ENCODE results near the gene LILRA5. TPM values are rescaled to one million over a fixed set of nuclear protein-coding genes. Genes with fewer than 3 reads are reported as not detected.

Gene LILRA5
- total and polyA plus RNA-seq, 2 of the 4 experiments (the other 2 are of a cell fraction) = not detected

- CTCF ChIA-PET = no interaction called here
- Histone ChIP-seq H4K8ac (ENCODE audit: low read depth in 2 of 2, low read length in 2 of 2) (no peak overlapping the region), H3K9me3 (ENCODE audit: control insufficient read depth, insufficient read depth, low read length) (peaks cover 14% of the 10 kb centered on the region; the same call in 1 of the 2 replicates), H2AFZ (replicated peaks; ENCODE audit: low read length, poor library complexity) (no peak overlapping the region), H2BK5ac (ENCODE audit: low read depth, low read length, poor library complexity, severe bottlenecking) (no peak overlapping the region), H3K23ac (ENCODE audit: low read depth, low read length) (no peak overlapping the region), H3K4me1 (ENCODE audit: control insufficient read depth, insufficient read depth, low read length) (no peaks in the 10 kb centered on the region), H3K79me1 (ENCODE audit: low read depth in 1 of 2, low read length in 2 of 2) (no peaks in the 10 kb centered on the region), H3K56ac (ENCODE audit: extremely low read depth, insufficient read depth, low read length) (no peak overlapping the region), H3K14ac (replicated peaks; ENCODE audit: low read depth, low read length) (no peak overlapping the region), H4K5ac (ENCODE audit: low read depth, low read length) (no peak overlapping the region), H3K27ac (ENCODE audit: insufficient read depth, low read length) (no peak overlapping the region), H3K9me1 (ENCODE audit: insufficient read depth, low read length) (no peaks in the 10 kb centered on the region), H2AK5ac (ENCODE audit: low read depth, low read length) (no peak overlapping the region), H3K36me3 (ENCODE audit: control insufficient read depth, insufficient read depth, low read length) (no peaks in the 10 kb centered on the region), H4K91ac (ENCODE audit: insufficient read depth, low read depth, low read length) (no peak overlapping the region), H4K20me1 (ENCODE audit: insufficient read depth, low read length) (no peaks in the 10 kb centered on the region), H3K18ac (ENCODE audit: low read depth, low read length) (no peak overlapping the region), H2BK15ac (ENCODE audit: low read depth, low read length) (no peak overlapping the region), H3K9ac (ENCODE audit: low read depth, low read length) (no peak overlapping the region), H3K4ac (ENCODE audit: low read depth, low read length) (no peak overlapping the region), H3K27me3 (ENCODE audit: control insufficient read depth, insufficient read depth, low read length) (no peaks in the 10 kb centered on the region), H3K4me2 (ENCODE audit: low read depth, low read length) (no peak overlapping the region), H2BK20ac (ENCODE audit: low read depth, low read length) (no peak overlapping the region), H2BK120ac (ENCODE audit: low read depth, low read length) (no peak overlapping the region), H2AK9ac (replicated peaks; ENCODE audit: low read depth, low read length, poor library complexity) (no peak overlapping the region), H3K4me3 (ENCODE audit: insufficient read depth, low read depth, low read length) (no peak overlapping the region)
- no CpG with 5 or more reads among the region's 12 CpGs for WGBS, 2 experiments (ENCODE audit: extremely low coverage in 2 of 2, insufficient read length in 1 of 2)
- ATAC-seq (ENCODE audit: low read depth) = no peak
- TF ChIP-seq BHLHE40 (IDR thresholded peaks at IDR 0.05; ENCODE audit: low read depth, low read length) (no peak), FOS (IDR thresholded peaks at IDR 0.05; ENCODE audit: low read depth, low read length) (no peak), SMC3 (IDR thresholded peaks at IDR 0.05; ENCODE audit: low read depth, low read length) (no peak), MAZ (IDR thresholded peaks at IDR 0.05; ENCODE audit: borderline replicate concordance, low read depth, low read length) (no peak), POLR2A (IDR thresholded peaks at IDR 0.05; ENCODE audit: low read depth, low read length) (no peak), RAD21 (IDR thresholded peaks at IDR 0.05; ENCODE audit: low read length) (no peak), NFE2L2 (IDR thresholded peaks at IDR 0.05; ENCODE audit: low read depth, low read length) (no peak), ELK1 (IDR thresholded peaks at IDR 0.05; ENCODE audit: borderline replicate concordance, low read depth, low read length) (no peak), CHD1 (IDR thresholded peaks at IDR 0.05; ENCODE audit: low read depth, low read length) (no peak), RCOR1 (IDR thresholded peaks at IDR 0.05; ENCODE audit: insufficient replicate concordance, low read length) (no peak), MXI1 (IDR thresholded peaks at IDR 0.05; ENCODE audit: borderline replicate concordance, low read depth, low read length) (no peak), RFX5 (IDR thresholded peaks at IDR 0.05; ENCODE audit: low read depth, low read length) (no peak), CEBPB (IDR thresholded peaks at IDR 0.05; ENCODE audit: low read depth, low read length) (no peak), MAFK (IDR thresholded peaks at IDR 0.05; ENCODE audit: low read depth, low read length) (no peak)
- BruUV-seq (replicated peaks) = no TSS peak
- DNase-seq = no peak
- intact Hi-C loops (cut with micrococcal nuclease) = no loop called here
- in situ Hi-C loops (cut with MboI; ENCODE audit: low sequenced_read_pairs) = no loop called here
- POLR2A ChIA-PET (ENCODE audit: unreplicated experiment) = no interaction called here
- dilution Hi-C loops (cut with HindIII; ENCODE audit: low sequenced_read_pairs, unreplicated experiment) = no loop called here
Observed at GRCh38 chr19:54356444-54357056, 43.6 kb upstream of the LILRA5 start.

Measured in IMR-90 (cell line).